NCI-H128 (cell line): Measurements from ENCODE around the gene COMMD9.
A peak's percentile ranks its signal among the peaks of the same experiment; 100 is the strongest.

Experiments
- DNase-seq: peaks from one replicate; lab custom pipeline; 2025; ENCODE audit not compliant: unreplicated experiment; lab: John Stamatoyannopoulos, UW

The COMMD9 gene

GRCh38 chr11:36227044-36227443 lies 62.2 kb downstream of the COMMD9 start:
- no peak for DNase-seq

- DNase-seq, result no peak
These were observed 64.9 kb downstream of the COMMD9 start for GRCh38 chr11:36224209-36224882.

GRCh38 chr11:36222831-36223635 lies 66.2 kb downstream of the COMMD9 start:
- peak; percentile 31 for DNase-seq
